MV-4-11 (cell line): Measurements from ENCODE around the gene IKZF4.

Source experiments
- DNase-seq: peaks from one replicate; lab custom pipeline; 2025; lab: John Stamatoyannopoulos, UW

IKZF4 gene

DNA sequence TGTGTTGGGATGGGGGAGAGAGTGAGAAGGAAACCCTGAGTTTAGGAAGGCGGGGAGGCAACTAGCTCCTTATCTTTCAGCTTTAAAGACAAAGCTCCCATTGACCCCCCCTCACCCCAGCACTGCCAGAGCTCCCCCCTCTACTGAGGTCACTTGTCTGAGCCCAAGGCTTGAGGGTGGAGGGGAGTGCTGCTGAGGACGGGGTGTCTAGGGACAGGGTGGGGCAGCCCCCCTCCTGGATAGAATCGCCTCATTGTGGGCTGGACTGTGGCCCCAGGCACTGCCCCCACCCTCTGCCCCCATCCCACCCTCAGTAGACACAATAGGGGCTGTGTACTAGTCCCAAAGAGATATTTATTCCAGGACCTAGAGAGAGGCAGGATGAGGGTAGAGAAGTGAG is 62.1 kb downstream of the IKZF4 start:
- no peak for DNase-seq

DNA sequence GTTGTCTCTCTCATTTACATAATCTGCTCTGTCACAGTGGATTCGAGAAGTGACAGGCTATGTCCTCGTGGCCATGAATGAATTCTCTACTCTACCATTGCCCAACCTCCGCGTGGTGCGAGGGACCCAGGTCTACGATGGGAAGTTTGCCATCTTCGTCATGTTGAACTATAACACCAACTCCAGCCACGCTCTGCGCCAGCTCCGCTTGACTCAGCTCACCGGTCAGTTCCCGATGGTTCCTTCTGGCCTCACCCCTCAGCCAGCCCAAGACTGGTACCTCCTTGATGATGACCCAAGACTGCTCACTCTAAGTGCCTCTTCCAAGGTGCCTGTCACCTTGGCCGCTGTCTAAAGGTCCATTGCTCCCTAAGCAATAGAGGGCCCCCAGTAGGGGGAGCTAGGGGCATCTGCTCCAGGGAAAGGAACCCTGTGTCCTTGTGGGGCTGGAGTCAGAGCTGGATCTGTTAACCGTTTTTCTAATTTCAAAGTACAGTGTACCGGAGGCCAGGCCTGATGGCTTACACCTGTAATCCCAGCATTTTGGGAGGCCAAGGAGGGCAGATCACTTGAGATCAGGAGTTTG is 64.2 kb downstream of the IKZF4 start:
- DNase-seq = peak; percentile 22

GRCh38 chr12:56086096-56086495 is 65.3 kb downstream of the IKZF4 start:
- no peak for DNase-seq

DNA sequence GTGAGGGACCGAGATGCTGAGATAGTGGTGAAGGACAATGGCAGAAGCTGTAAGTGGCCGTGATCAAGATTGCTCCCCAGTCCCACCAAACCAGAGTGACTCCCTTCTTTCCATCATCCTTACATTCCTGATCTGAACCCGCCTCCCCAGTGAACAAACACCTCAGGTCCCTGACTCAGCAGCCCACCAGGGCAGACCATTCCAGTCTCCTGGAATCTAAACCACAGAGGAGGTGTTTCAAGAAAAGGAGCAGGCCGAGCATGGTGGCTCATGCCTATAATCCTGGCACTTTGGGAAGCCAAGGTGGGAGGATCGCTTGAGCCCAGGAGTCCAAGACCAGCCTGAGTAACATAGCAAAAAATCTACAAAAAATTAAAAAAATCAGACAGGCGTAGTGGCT is 65.8 kb downstream of the IKZF4 start:
- no peak for DNase-seq

DNA sequence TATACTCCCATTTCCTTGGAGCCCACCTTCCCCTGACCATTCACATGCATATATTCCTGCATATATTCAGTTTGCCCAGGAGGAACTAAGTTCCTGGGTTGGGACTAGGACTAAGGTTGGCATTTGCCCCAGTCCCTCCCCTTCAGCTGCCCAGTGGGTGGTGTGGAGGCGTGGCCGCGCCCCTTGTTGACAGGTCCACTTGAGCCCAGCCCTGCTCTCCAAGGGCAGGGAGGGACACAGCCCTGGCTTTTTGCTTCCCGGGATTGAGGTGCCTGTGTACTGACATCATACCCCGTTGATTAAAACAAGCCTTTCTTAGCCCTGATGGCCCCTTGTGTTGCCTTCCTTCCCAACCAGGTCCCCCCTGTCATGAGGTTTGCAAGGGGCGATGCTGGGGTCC is 66.4 kb downstream of the IKZF4 start:
- DNase-seq = no peak
